A549 (cell line): ENCODE data around the gene TCOF1. TPM values are rescaled to one million over a fixed set of nuclear protein-coding genes. Genes with fewer than 3 reads are reported as not detected.

Experiments
- ATAC-seq, 2 experiments: fragments of 200-7000 bp in 1 of 2; fragments of >200 bp in 1 of 2; cut with Nextera tagmentation in 1 of 2; cut with Tn5 transposase in 1 of 2; 3 replicates each; pipeline versions ENCODE4 v1.8.0 to v1.9.1; 2018 to 2020; ENCODE audit warnings: mild to moderate bottlenecking in 1 of 2, moderate library complexity in 1 of 2
- CTCF ChIA-PET: fragments of 300-600 bp; sonication (Branson Sonifier 250); formaldehyde crosslinking; extraction: SDS; loops from one replicate; lab custom pipeline; 2021; ENCODE audit warnings: antibody characterized with exemption, inconsistent platforms; lab: Yijun Ruan, JAX
- POLR2A ChIA-PET: fragments of 350-600 bp; formaldehyde crosslinking; extraction: SDS; loops from one replicate; lab custom pipeline; 2021; ENCODE audit warnings: antibody characterized with exemption, inconsistent platforms; lab: Yijun Ruan, JAX
- DNase-seq, 2 experiments: peaks; one replicate each; pipeline versions ENCODE4 v3.0.0 to v3.0.0-alpha.2; 2011 to 2016; ENCODE audit warnings: low read depth in 1 of 2, low spot score in 1 of 2
- FAIRE-seq: peaks from 2 replicates; lab custom pipeline; 2011; peaks lifted over from hg19 to GRCh38; lab: Jason Lieb, UNC
- H3K27ac ChIP-seq, 2 experiments: fragments of >200 bp; sonication (Bioruptor Twin); formaldehyde crosslinking; 3 replicates each; pipeline ENCODE4 v1.5.1; 2016 to 2017
- H3K4me1 ChIP-seq: fragments of >200 bp; sonication (Bioruptor Twin); formaldehyde crosslinking; 3 replicates; pipeline ENCODE4 v1.6.1; 2016
- H3K4me2 ChIP-seq: fragments of >200 bp; sonication (Bioruptor Twin); formaldehyde crosslinking; 3 replicates; pipeline ENCODE4 v1.6.1; 2016
- H3K4me3 ChIP-seq: fragments of >200 bp; sonication (Bioruptor Twin); formaldehyde crosslinking; 3 replicates; pipeline ENCODE4 v1.5.1; 2016
- H3K9me3 ChIP-seq: fragments of >200 bp; sonication (Bioruptor Twin); formaldehyde crosslinking; 3 replicates; pipeline ENCODE4 v1.6.1; 2016
- BCL3 ChIP-seq: fragments of >200 bp; sonication (Bioruptor Twin); formaldehyde crosslinking; IDR thresholded peaks from 3 replicates; pipeline ENCODE4 v1.6.1; 2016
- CEBPB ChIP-seq, 2 experiments: fragments of >200 bp in 1 of 2; sonication (Bioruptor Twin) in 1 of 2; formaldehyde crosslinking in 1 of 2; IDR thresholded peaks; 2 replicates each; pipeline ENCODE4 v1.6.1; 2012 to 2016
- CHD2 ChIP-seq: fragments of 150-350 bp; IDR thresholded peaks from 2 replicates; pipeline ENCODE4 v1.6.1; 2014; ENCODE audit warnings: low read length; ENCODE audit not compliant: partially characterized antibody
- CTCF ChIP-seq: fragments of >200 bp; sonication (Bioruptor Twin); formaldehyde crosslinking; IDR thresholded peaks from 3 replicates; pipeline ENCODE4 v1.5.1; 2016
- EHF ChIP-seq: fragments of 250-450 bp; sonication (Bioruptor Pico); IDR thresholded peaks from 2 replicates; pipeline ENCODE4 v1.5.0; 2020; ENCODE audit warnings: mild to moderate bottlenecking
- FOSL2 ChIP-seq, 2 experiments: fragments of 450-650 bp in 1 of 2; fragments of >200 bp in 1 of 2; sonication (Bioruptor Twin) in 1 of 2; formaldehyde crosslinking; IDR thresholded peaks; 2 replicates each; pipeline versions ENCODE4 v1.5.0 to v1.6.1; 2016 to 2020; ENCODE audit warnings: mild to moderate bottlenecking in 1 of 2, moderate library complexity in 1 of 2
- FOXS1 ChIP-seq: fragments of 250-450 bp; sonication (Bioruptor Pico); IDR thresholded peaks from 2 replicates; pipeline ENCODE4 v1.5.0; 2020; ENCODE audit warnings: mild to moderate bottlenecking, moderate library complexity
- GATA3 ChIP-seq: IDR thresholded peaks from 2 replicates; pipeline ENCODE4 v1.6.1; 2012; ENCODE audit warnings: borderline replicate concordance
- HES2 ChIP-seq: fragments of >200 bp; sonication (Bioruptor Twin); formaldehyde crosslinking; IDR thresholded peaks from 2 replicates; pipeline ENCODE4 v1.6.1; 2016
- HEYL ChIP-seq: fragments of 250-450 bp; sonication (Bioruptor Pico); IDR thresholded peaks from 2 replicates; pipeline ENCODE4 v1.8.0; 2021; ENCODE audit warnings: mild to moderate bottlenecking, moderate library complexity
- KDM5A ChIP-seq: fragments of 200-600 bp; sonication (generic); IDR thresholded peaks from 2 replicates; pipeline ENCODE4 v1.6.1; 2016; ENCODE audit warnings: antibody characterized with exemption, mild to moderate bottlenecking
- MAFK ChIP-seq: fragments of 450-650 bp; IDR thresholded peaks from 2 replicates; pipeline ENCODE4 v1.6.1; 2014; ENCODE audit not compliant: partially characterized antibody
- PBX3 ChIP-seq: IDR thresholded peaks from 2 replicates; pipeline ENCODE4 v1.6.1; 2012
- PHF8 ChIP-seq: fragments of 200-600 bp; sonication (generic); IDR thresholded peaks from 2 replicates; pipeline ENCODE4 v1.6.1; 2016; ENCODE audit warnings: low read depth, mild to moderate bottlenecking, antibody characterized with exemption, moderate library complexity, borderline replicate concordance
- POLR2A ChIP-seq: IDR thresholded peaks from 2 replicates; pipeline ENCODE4 v1.6.1; 2012; ENCODE audit warnings: mild to moderate bottlenecking, low read length
- POLR2AphosphoS2 ChIP-seq: conservative IDR thresholded peaks from 2 replicates; pipeline ENCODE4 v1.6.1; 2012; ENCODE audit warnings: low read length, improper control_type of control experiment, inconsistent platforms
- RARB ChIP-seq: fragments of 250-450 bp; sonication (Bioruptor Pico); IDR thresholded peaks from 2 replicates; pipeline ENCODE4 v1.8.0; 2021; ENCODE audit warnings: mild to moderate bottlenecking, moderate library complexity
- REST ChIP-seq: fragments of 200-600 bp; sonication (generic); IDR thresholded peaks from 2 replicates; pipeline ENCODE4 v1.6.1; 2016; ENCODE audit warnings: antibody characterized with exemption, mild to moderate bottlenecking, moderate library complexity
- RFX5 ChIP-seq: fragments of 450-650 bp; IDR thresholded peaks from 2 replicates; pipeline ENCODE4 v1.7.1; 2014; ENCODE audit warnings: antibody characterized with exemption, mild to moderate bottlenecking, moderate library complexity
- SMC3 ChIP-seq: fragments of >200 bp; sonication (Bioruptor Twin); formaldehyde crosslinking; IDR thresholded peaks from 3 replicates; pipeline ENCODE4 v1.6.1; 2018; ENCODE audit warnings: inconsistent platforms
- SREBF2 ChIP-seq: fragments of 450-650 bp; IDR thresholded peaks from 2 replicates; pipeline ENCODE4 v1.6.1; 2014; ENCODE audit warnings: mild to moderate bottlenecking, moderate library complexity
- TFCP2L1 ChIP-seq: fragments of 250-450 bp; sonication (Bioruptor Pico); IDR thresholded peaks from 2 replicates; pipeline ENCODE4 v1.5.0; 2021; ENCODE audit warnings: mild to moderate bottlenecking
- TP53 ChIP-seq: fragments of 250-450 bp; sonication (Bioruptor Pico); IDR thresholded peaks from 2 replicates; pipeline ENCODE4 v1.5.0; 2021; ENCODE audit warnings: mild to moderate bottlenecking, moderate library complexity
- ZFP36 ChIP-seq: fragments of 450-650 bp; IDR thresholded peaks from 2 replicates; pipeline ENCODE4 v1.6.1; 2014; ENCODE audit warnings: borderline replicate concordance; ENCODE audit not compliant: partially characterized antibody
- WGBS: methylation state at CpG from one replicate; pipeline ENCODE4 v1.1.6; 2017; ENCODE audit errors: missing lambda C conversion rate; 5-methylcytosine and 5-hydroxymethylcytosine counted together
- polyA plus RNA-seq, 4 experiments: library from polyadenylated mRNA; depleted of rRNA in 3 of 4; stranded (reverse); fragments of >200 nt; fragmentation: RNase III in 1 of 4; extraction: RNeasy Plus Mini Kit Qiagen cat#74134 plus additional on column Dnase treatment in 1 of 4; gene quantifications; 2 replicates in 3 of 4; 3 replicates in 1 of 4; pipeline ENCODE4 v1.2.3, GENCODE V29; 2011 to 2017

TCOF1 gene
- polyA plus RNA-seq, 2 of the 4 experiments (the other 2 are of a cell fraction), result 17.5 to 47.1 TPM

GRCh38 chr5:150352244-150353031, 5.1 kb upstream of the TCOF1 start:
- WGBS, result 71% methylated on average over 6 of the region's 6 CpGs
- TF ChIP-seq ZFP36, result peak; percentile 64
- no peak for TF ChIP-seq GATA3
- ATAC-seq (no peak), DNase-seq (no peak), FAIRE-seq (no peak)
- H3K4me2 ChIP-seq, result no peak overlapping the region
- H3K4me3 ChIP-seq, result no peak overlapping the region
- CTCF ChIA-PET, result interaction anchor here (1.0 to 7.1 kb wide), 14 partner anchors 9 to 216 kb away, joined by 3 to 155 read pairs (median 20); partner anchors contain the start of genes ARSI and CAMK2A
- POLR2A ChIA-PET, result no interaction called here
- H3K9me3 ChIP-seq, result no peaks in the 10 kb centered on the region
- no peak overlapping the region for H3K27ac ChIP-seq
- H3K4me1 ChIP-seq, result peaks cover 29% of the 10 kb centered on the region

DNA sequence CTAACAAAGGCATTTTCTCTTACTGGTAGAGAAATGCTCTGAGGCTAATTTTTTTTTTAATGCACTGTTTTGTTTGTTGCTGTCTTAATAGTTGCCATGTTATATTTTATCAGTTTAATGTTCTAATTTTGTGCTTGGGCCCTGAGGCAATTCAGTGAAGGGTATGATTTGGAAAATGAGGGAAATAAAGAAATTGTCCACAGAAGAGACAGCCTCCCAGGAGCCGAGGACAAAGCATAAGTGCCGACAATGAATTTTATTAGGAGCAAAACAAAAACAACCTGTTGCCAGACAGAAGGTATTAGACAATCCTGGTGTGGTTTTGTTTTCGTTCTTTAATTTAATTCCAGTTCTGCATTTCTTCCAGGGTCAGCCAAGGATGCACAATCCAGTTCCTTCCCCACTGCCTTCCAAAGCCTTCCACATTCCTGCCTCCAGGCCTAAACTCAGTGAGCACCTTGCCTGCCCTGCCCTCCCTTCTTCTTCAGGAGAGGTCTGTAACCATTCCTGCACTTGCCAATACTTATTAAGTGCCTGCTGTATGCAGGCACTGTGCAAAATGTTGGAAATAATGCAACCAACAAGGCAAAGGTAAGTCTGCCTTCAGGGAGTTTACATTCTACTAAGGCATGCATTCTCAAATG, 4.3 kb upstream of the TCOF1 start:
- no peak for TF ChIP-seq CEBPB (IDR thresholded peaks at IDR 0.05)
- no peak for TF ChIP-seq MAFK
- TF ChIP-seq PHF8, result no peak
- TF ChIP-seq TFCP2L1 (CRISPR knock-in tag), result no peak
- no peak for TF ChIP-seq RFX5
- no peak for TF ChIP-seq FOXS1 (CRISPR knock-in tag)
- no peak for TF ChIP-seq FOSL2 (IDR thresholded peaks at IDR 0.05)
- TF ChIP-seq FOSL2 (CRISPR knock-in tag; IDR thresholded peaks at IDR 0.05), result no peak
- TF ChIP-seq, all 56 proteins: peak for 0
- POLR2A ChIA-PET, result no interaction called here
- no peak overlapping the region for H3K4me2 ChIP-seq
- H3K4me1 ChIP-seq, result peaks cover 29% of the 10 kb centered on the region
- CTCF ChIA-PET, result interaction anchor here (1.0 to 7.1 kb wide), 5 partner anchors 12 to 84 kb away, joined by 3 to 155 read pairs (median 56); partner anchors contain the start of gene ARSI
- no peak for DNase-seq
- H3K4me3 ChIP-seq, result no peak overlapping the region
- no peak for FAIRE-seq
- WGBS, result 86% methylated on average over 3 of the region's 3 CpGs
- no peaks in the 10 kb centered on the region for H3K9me3 ChIP-seq
- H3K27ac ChIP-seq, result no peak overlapping the region
- no peak for ATAC-seq

GRCh38 chr5:150355791-150356190, 1.7 kb upstream of the TCOF1 start:
- DNase-seq, result no peak
- H3K4me2 ChIP-seq, result no peak overlapping the region
- ChIA-PET POLR2A (no interaction called here), CTCF (interaction anchor here (0.9 to 1.6 kb wide), 5 partner anchors 12 to 138 kb away, joined by 3 to 7 read pairs (median 4); no protein-coding TSS in a partner anchor)
- no peaks in the 10 kb centered on the region for H3K9me3 ChIP-seq
- no peak for ATAC-seq
- WGBS, result 92% methylated on average over 2 of the region's 2 CpGs
- H3K27ac ChIP-seq, result no peak overlapping the region
- no peak overlapping the region for H3K4me3 ChIP-seq
- peaks cover 21% of the 10 kb centered on the region for H3K4me1 ChIP-seq
- no peak for FAIRE-seq
- no peak for TF ChIP-seq CEBPB (IDR thresholded peaks at IDR 0.05)
- no peak for TF ChIP-seq HEYL (CRISPR knock-in tag)
- no peak for TF ChIP-seq EHF (CRISPR knock-in tag)
- no peak for TF ChIP-seq TFCP2L1 (CRISPR knock-in tag)
- TF ChIP-seq CTCF, result no peak
- no peak for TF ChIP-seq POLR2A
- TF ChIP-seq POLR2AphosphoS2, result no peak
- no peak for TF ChIP-seq SMC3
- no peak for TF ChIP-seq RARB (CRISPR knock-in tag)
- TF ChIP-seq BCL3, result no peak
- no peak for TF ChIP-seq PBX3
- no peak for TF ChIP-seq HES2
- no peak for TF ChIP-seq CHD2
- TF ChIP-seq REST, result no peak
- no peak for TF ChIP-seq SREBF2
- no peak for TF ChIP-seq KDM5A
- TF ChIP-seq TP53, result no peak
